Medulla oblongata (tissue), 1 donor: ENCODE results near the gene B4GALT2.

Experiments used
- DNase-seq: peaks from one replicate; pipeline ENCODE4 v3.0.0-alpha.2; 2015; ENCODE audit errors: extremely low spot score

The B4GALT2 gene

DNA sequence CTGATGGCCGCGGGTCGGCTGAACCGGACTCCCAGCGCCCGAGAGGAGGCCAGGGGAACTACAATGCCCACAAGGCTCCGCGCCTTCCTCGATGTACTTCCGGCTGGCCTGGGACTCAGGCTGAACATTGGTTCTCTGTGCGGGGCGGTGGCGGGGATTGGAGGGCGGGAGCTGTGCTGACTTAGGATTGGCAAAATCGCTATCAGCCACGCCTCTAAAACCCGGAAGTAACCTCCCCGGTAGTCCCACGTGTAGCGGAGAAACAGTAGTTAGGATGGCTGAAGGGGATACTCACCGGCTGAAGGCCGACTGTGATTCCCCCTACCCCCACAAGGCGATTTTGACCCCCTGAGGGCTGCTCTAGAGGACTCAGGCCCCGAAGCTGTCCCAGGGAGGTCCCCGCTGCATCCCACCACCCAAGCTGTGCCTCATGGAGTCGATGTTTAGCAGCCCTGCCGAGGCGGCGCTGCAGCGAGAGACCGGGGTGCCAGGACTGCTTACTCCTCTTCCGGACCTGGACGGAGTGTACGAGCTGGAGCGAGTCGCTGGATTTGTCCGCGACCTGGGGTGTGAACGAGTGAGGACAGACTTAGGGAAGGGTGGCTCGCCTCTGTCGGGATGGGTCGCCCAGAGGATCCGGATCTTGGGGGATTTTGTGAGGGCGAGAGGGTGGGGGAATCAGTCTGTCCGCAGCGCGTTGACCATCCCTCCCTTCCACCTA, 9.1 kb upstream of the B4GALT2 start, which contains the start of gene DPH2:
DPH2 (plus strand) TSS at position 265 of the 721 bp plus-strand sequence; CDS start at position 431, 166 bp downstream.
- DNase-seq = peak; percentile 98

DNA sequence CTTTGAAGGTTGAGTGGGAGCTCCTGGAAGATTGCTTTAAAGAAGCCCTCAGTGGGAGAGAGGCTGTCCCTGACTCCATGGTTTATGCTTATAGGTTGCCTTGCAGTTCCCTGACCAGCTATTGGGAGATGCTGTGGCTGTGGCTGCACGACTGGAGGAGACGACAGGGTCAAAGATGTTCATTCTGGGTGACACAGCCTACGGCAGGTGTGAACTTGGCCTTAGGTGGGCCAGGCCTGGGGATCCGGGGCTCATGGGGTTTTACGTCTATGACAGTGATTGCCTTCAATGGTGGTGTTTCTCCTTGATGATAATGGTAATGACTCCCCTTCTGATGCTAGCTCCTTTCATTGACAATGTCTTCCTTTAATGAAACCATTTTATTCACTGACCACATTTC, 8.5 kb upstream of the B4GALT2 start:
- no peak for DNase-seq

DNA sequence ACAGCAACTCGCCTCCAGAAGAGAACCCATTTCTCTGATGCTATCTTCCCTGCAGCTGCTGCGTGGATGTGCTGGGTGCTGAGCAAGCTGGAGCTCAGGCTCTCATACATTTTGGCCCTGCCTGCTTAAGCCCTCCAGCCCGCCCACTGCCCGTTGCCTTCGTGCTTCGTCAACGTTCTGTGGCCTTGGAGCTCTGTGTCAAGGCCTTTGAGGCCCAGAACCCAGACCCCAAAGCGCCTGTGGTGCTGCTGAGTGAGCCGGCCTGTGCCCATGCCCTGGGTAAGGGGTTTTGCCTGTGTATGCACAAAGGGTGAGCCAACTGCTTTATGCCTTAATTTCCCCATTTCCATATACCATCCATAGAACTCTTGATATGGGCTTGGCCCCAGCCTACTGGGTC, 8.1 kb upstream of the B4GALT2 start:
- DNase-seq = no peak

DNA sequence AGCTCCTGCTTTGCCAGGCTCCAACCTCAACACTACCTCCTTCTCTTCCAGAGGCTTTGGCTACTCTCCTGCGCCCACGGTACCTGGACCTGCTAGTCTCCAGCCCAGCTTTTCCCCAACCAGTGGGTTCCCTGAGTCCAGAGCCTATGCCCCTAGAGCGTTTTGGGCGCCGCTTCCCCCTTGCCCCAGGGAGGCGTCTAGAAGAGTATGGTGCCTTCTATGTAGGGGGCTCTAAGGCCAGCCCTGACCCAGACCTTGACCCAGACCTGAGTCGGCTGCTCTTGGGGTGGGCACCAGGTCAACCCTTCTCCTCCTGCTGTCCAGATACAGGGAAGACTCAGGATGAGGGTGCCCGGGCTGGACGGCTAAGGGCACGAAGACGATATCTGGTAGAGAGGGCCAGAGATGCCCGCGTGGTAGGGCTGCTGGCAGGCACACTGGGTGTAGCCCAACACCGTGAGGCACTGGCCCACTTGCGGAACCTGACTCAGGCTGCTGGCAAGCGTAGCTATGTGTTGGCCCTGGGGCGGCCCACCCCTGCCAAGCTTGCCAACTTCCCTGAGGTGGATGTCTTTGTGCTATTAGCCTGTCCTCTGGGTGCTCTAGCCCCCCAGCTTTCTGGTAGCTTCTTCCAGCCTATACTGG, 7.6 kb upstream of the B4GALT2 start:
- no peak for DNase-seq

DNA sequence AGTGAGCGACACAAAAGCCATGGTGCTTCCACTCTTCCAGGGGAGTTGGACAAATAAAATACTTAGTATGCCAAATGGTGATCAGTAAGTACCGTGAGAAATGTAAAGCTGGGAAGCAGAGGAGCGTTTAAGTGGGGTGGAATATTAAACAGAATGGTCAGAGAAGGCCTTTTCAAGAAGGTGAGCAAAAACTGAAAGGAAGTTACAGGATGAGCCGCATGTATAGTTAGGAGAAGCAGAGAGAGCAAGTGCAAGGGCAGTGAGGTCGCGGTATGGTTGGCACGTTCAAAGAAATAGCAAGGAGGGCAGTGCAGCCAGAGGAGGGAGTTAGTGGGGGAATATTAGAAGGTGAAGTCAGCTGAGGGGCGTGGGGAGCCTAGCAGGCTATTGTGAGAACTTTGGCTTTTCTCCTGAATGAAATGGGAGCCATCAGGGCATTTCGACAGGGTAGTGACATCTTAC, 5.0 kb upstream of the B4GALT2 start:
- DNase-seq = no peak

DNA sequence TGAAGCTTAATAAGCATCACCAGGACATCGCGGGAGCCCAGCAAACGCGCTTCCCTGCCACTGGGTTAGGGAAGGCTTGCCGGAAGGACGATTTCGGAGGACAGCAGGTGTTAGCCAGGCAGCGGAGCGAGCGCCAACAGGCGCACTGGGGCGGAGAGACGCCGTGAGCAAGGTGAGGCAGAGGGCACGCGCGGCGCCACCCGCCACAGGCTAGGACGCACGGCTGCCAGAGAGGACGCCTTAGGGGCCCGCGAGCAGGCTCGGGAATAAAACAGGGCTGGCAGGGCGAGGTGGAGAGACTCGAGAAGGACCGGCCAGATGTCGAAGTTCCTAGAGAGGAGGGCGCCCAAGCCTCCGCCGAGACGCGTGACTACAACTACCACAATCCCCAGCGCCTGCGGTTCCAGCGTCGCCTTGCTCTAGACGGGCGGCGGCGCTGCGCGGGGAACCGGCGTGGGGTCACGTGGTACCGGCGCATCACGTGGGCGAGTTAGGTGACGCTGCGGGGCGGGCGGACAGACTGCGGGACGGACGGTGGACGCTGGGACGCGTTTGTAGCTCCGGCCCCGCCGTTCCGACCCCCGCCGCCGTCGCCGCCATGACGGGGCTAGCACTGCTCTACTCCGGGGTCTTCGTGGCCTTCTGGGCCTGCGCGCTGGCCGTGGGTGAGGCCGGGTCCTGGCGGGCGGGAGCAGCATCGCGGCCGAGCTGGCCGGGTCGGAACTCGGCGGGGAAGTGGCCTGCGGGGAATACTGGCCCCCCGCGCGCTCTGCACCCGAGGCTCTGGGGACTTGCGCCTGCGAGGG, 4.4 kb upstream of the B4GALT2 start, which contains the start of gene ATP6V0B:
ATP6V0B (plus strand) TSS at position 518 of the 806 bp plus-strand sequence; CDS start at position 599, 81 bp downstream.
- peak; percentile 97 for DNase-seq

DNA sequence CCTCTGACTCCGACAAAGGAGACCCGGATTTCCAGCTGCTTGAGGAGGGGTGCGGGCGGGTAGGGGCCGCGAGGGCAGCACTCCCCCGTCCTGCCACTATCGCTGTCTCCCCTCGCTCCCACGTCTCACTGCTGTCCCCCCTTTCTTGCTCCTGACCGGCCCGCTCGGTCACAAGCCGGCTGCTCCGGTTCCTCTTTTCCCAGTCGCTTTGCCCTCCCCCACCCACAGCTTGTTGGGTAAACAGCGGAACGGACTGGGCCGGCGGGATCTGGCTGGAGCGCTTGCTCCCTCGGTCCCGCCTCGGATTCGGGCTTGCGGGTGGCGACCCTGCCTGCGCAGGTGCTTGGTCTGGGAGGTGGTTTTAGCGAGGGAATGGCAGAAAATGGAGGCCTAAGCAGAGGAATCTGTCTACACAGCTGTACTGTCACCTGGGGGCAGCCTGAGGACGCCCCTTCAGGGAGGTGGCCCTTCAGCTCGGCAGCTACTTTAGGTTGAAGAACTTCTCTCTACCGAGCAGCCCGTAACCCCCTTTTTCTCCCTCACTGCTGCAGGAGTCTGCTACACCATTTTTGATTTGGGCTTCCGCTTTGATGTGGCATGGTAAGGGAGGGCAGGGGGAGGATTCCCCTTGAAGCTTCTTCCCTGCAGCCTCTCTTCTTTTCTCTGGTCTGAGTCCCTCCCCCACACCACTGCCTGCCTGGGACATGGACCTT, 3.6 kb upstream of the B4GALT2 start:
- peak; percentile 71 for DNase-seq

DNA sequence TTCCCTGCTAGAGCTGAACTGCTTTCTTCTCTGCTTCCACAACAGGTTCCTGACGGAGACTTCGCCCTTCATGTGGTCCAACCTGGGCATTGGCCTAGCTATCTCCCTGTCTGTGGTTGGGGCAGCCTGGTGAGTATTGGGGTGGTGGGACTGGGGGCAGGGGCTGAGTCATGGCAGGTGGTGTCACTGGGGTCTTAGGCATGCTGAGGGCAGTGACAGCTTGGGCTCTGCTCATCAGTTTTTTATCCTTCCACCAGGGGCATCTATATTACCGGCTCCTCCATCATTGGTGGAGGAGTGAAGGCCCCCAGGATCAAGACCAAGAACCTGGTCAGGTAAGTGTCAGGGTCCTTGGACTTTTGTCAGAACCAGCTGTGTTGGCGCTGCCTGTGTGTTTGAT, 3.0 kb upstream of the B4GALT2 start:
- no peak for DNase-seq

DNA sequence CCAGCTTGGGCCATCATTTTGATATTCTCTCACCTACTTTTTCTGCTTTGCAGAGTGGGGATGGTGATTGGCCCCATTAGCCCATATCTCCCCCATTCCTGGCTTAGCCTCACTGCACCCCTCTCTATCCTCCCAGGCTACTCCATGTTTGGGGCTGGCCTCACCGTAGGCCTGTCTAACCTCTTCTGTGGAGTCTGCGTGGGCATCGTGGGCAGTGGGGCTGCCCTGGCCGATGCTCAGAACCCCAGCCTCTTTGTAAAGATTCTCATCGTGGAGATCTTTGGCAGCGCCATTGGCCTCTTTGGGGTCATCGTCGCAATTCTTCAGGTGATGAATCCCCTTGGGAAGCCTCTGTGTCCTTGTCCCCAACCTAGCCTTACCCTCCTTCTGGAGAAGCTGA, 2.1 kb upstream of the B4GALT2 start:
- no peak for DNase-seq

DNA sequence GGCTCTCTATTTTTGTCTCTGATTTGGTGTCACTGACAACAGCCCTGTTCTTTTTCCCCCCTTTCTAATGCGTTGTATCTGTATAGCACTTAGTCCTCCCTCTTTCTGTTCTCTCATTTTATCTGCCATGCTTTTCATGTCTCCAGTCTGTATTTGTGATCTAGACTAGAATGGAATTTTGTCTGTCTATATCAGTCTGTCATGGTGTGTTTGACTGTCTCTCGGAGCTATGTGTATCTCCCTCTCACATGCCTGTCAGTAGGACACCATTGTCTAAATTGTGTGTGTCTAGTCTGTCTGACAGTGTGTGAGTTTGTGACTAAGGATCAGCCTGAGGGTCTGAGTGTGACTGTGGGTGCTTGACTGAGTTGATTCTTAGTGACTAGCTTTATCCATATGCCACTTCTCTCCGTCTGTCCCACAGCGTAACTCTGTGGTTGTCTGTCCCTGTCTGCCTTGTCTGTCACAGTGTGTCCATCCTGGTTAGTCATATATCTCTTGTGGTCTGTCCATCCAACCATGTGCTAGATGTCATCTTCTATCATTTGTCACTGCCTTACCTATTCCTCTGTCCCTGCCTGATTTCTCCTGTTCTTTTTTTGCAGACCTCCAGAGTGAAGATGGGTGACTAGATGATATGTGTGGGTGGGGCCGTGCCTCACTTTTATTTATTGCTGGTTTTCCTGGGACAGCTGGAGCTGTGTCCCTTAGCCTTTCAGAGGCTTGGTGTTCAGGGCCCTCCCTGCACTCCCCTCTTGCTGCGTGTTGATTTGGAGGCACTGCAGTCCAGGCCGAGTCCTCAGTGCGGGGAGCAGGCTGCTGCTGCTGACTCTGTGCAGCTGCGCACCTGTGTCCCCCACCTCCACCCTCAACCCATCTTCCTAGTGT, 1.4 kb upstream of the B4GALT2 start:
- DNase-seq = no peak

DNA sequence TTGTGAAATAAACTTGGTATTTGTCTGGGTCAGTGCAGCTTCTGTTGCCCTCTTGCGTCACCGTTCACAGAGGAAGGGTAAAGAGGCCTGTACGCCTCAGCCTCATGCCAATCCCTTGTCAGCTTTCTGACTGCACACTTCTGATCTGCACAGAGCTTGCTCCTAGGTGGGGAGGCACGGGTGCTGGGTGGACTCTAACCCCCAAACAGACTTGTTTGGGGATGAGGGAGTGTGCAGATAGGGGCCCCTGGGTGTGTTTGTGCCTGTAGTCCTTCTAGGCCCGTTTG, 803 bp upstream of the B4GALT2 start:
- DNase-seq = no peak

DNA sequence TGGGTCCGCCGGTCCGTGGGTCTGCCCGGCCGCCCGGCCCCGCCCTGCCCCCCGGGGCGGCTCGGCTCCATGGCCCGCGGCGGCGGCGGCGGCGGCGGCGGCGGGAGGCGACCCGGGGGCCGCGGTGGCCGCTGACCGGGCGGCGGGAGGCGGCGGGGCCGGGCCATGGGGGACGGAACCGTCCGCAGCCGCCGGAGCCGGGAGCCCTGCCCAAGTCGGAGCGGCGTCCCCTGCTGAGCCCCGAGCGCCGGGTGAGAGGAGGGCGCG, 184 bp downstream of the B4GALT2 start:
- DNase-seq = no peak

DNA sequence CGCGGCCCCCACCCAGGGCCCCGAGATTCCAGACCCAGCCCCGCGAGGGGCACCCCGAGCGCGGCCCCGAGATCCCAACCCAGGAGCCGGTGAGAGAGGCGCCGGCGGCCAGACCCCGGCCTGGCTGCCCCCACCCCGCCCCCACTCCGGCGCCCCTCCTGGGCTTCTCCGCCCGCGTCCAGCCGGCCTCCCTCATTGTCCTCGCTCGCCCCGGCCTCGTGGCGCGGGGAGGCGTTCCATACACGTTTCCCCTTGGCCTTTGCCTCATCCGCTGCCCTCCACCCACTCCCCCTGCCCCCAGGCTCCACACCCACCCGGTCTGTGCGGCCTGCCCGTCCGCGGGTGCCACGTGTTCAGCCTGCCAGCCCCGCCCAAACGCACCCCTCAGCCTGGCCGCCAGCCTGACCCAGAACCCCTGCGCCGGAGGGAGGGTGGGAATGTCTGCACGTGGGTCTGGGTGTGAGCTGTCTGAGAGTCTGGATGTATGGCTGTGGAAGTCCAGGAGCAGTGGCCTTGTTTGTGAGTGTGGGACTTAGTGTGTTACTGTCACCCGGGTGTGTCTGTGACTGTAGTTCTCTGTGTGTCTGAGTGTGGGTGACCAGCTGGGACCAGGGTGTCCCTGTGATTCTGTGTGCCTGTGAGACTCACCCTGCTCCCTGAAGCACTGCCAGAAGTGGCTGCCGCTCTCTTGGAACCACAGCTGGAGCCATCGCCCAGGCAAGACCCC, 681 bp downstream of the B4GALT2 start:
- DNase-seq = peak; percentile 52

DNA sequence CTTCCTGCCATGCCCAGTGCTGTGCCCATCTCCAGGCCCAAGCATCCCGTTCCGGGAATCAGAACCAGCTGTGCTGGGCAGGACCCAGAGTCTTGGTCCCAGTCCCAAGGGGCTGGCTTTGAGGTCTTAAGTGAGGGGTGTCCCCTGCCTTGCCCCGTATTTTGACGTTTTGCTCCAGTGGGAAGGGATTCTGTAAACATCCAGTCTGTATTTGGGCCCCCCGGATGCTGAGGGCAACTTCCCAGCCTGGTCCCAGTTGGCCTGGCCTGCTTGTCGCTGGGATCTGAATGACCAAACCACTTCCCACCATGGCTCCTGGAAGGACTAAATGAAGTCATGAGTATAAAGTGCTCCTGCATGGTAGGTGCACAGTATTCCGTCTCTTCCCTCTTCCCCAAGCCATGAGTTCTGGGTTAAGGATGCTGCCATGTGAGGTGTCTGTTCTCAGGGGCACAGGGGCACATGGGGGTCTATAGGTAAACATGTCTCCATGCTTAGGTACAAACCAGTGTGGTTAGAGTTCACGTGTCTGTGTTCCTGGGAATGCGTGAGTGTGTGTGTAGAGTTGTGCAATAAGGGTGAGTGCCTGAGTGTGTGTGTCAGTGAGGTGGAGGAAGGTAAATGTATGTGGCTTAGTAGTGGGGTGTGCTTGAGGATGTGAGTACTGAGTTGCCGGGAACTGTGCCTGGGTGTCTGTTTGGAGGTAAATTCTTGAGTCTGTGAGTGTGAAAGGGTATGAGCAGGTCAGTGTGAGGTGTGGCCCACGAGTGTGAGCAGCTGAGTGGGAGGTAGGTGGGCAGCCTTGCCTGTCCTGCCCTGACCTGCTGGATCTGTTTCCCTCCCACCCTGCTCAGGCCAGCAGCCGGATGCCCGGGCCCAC, 1.5 kb downstream of the B4GALT2 start:
- no peak for DNase-seq

DNA sequence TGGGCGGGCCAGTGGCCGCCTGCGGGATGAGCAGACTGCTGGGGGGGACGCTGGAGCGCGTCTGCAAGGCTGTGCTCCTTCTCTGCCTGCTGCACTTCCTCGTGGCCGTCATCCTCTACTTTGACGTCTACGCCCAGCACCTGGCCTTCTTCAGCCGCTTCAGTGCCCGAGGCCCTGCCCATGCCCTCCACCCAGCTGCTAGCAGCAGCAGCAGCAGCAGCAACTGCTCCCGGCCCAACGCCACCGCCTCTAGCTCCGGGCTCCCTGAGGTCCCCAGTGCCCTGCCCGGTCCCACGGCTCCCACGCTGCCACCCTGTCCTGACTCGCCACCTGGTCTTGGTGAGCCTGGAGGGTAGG, 2.1 kb downstream of the B4GALT2 start:
- no peak for DNase-seq

DNA sequence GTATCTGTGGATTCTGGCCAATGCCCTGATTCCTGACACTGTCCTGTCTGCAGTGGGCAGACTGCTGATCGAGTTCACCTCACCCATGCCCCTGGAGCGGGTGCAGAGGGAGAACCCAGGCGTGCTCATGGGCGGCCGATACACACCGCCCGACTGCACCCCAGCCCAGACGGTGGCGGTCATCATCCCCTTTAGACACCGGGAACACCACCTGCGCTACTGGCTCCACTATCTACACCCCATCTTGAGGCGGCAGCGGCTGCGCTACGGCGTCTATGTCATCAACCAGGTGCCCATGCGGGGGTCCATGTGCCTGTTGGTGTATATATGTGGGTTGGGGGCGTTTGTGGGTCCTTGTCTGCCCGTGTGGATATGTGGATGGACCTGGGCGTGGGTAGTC, 2.6 kb downstream of the B4GALT2 start:
- no peak for DNase-seq

DNA sequence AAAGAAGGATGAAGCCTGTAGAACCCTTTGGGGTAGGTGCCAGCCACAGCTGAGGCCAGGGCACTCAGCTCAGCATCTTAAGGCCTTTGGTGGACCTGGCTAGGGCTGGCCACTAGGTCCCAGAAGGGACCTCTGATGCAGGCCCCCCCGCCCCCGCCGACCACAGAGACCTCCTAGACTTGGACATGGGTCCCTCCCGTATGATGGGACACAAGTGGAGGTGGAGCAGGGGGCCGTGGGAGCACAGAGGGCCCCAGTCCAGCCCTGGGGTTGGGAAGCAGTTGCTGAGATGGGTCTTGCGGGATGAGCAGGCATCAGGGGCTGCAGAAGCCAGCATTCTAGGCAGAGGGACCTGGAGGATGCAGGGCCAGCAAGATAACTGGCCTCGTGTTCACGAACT, 3.2 kb downstream of the B4GALT2 start:
- DNase-seq = no peak

DNA sequence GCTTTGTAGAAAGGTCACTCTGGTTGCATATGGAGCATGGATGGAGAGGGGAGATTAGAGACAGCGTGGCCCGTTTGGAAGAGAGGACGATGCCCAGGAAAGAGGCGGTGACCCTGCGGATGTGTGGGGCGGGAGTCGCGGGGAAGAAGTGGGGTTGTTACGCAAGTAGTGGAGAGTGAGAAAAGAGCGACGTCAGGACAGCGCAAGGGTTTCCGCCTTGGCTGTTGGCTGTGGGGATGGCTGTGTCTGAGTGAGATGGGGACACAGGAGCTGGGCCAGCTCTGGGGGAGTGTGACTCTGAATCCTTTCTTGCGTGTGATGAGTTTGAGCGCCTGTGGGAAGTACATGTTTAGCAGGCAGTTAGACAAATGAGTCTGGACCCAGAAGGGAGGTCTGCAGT, 3.8 kb downstream of the B4GALT2 start:
- no peak for DNase-seq

DNA sequence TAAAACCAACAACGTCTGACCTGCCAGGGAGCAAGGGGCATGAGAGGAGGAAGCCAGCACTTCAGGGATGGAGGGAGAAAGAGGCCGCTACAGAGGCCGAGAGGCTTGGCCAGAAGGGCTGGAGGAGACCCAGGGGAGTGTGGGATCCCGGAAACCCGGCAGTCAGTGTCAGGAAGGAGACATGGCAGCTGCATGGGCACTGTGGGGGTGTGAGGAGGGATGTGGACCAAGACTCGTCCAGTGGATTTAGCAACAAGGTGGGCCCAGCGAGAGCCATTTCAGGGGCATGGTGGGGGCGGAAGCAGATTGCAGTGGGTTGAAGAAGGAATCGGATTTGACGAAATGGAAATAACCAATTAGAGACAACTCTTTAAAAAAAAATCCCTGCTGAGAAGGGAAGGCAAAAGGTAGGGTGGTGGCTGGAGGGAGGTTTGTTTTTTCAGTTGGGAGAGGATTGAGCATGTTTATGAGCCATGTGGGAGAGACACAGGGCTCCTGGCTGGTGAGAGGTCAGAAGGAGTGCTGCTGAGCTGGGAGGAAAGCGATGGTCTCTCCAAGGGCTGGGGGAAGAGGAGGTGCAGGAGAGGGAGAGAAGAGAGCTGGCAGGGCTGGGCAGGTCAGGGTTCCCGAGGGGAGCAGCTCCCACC, 4.4 kb downstream of the B4GALT2 start:
- no peak for DNase-seq
